Natural killer cell (primary cell): ENCODE results near the gene RTP5. TPM values are rescaled to one million over a fixed set of nuclear protein-coding genes. Genes with fewer than 3 reads are reported as not detected.

Source experiments
- ATAC-seq, 3 donors: fragments of 150-1000 bp in 2 of 3; fragments of 200-7000 bp in 1 of 3; cut with Tn5 transposase; 1 replicate in 1 of 3; 2 replicates in 2 of 3; pipeline ENCODE4 v1.10.0; 2021; ENCODE audit warnings: mild to moderate bottlenecking in 2 of 3, moderate library complexity in 2 of 3
- DNase-seq, 2 donors: peaks; one replicate each; pipeline versions ENCODE4 v3.0.0 to v3.0.0-alpha.2; 2013 to 2021; ENCODE audit warnings: mixed read lengths in 1 of 2
- H3K27ac ChIP-seq: one replicate; pipeline ENCODE4 v1.5.1; 2013; ENCODE audit warnings: mild to moderate bottlenecking, low read length
- H3K27me3 ChIP-seq: one replicate; pipeline ENCODE4 v1.6.1; 2013; ENCODE audit warnings: low read length; ENCODE audit not compliant: control insufficient read depth, insufficient read depth
- H3K36me3 ChIP-seq: one replicate; pipeline ENCODE4 v1.6.1; 2013; ENCODE audit warnings: low read length; ENCODE audit not compliant: control insufficient read depth, insufficient read depth
- H3K4me1 ChIP-seq: one replicate; pipeline ENCODE4 v1.6.1; 2013; ENCODE audit warnings: low read length; ENCODE audit not compliant: control insufficient read depth, insufficient read depth
- H3K4me3 ChIP-seq: one replicate; pipeline ENCODE4 v1.5.1; 2013; ENCODE audit warnings: low read length
- H3K9me3 ChIP-seq: one replicate; pipeline ENCODE4 v1.6.1; 2013; ENCODE audit warnings: low read length; ENCODE audit not compliant: control insufficient read depth, insufficient read depth
- H3K27ac Mint-ChIP-seq, 2 donors: one replicate each; pipeline ENCODE4 v1.8.0; 2022; ENCODE audit warnings: mild to moderate bottlenecking in 2 of 2, mixed read lengths in 2 of 2, moderate library complexity in 1 of 2
- H3K27me3 Mint-ChIP-seq, 2 donors: one replicate each; pipeline ENCODE4 v1.8.0; 2022; ENCODE audit warnings: low read depth in 2 of 2, mixed read lengths in 2 of 2
- H3K36me3 Mint-ChIP-seq: one replicate; pipeline ENCODE4 v1.8.0; 2022; ENCODE audit warnings: mixed read lengths
- H3K4me1 Mint-ChIP-seq, 2 donors: one replicate each; pipeline ENCODE4 v1.8.0; 2022; ENCODE audit warnings: mixed read lengths in 2 of 2
- H3K4me3 Mint-ChIP-seq: one replicate; pipeline ENCODE4 v1.8.0; 2022; ENCODE audit warnings: mild to moderate bottlenecking, moderate library complexity, mixed read lengths
- H3K9me3 Mint-ChIP-seq, 2 donors: one replicate each; pipeline ENCODE4 v1.8.0; 2022; ENCODE audit warnings: mixed read lengths in 2 of 2
- CTCF ChIP-seq: fragments of 200-600 bp; IDR thresholded peaks from one replicate; pipeline ENCODE4 v1.8.0; 2022; ENCODE audit warnings: antibody characterized with exemption
- WGBS: methylation state at CpG from one replicate; pipeline ENCODE4 v1.1.7; 2013; ENCODE audit warnings: missing lambda C conversion rate; ENCODE audit not compliant: insufficient coverage; 5-methylcytosine and 5-hydroxymethylcytosine counted together
- intact Hi-C: fragments of 100-400 bp; cut with micrococcal nuclease; formaldehyde crosslinking; loops from one replicate; pipeline ENCODE4 v1.14.2; 2022
- total RNA-seq, 4 donors: library from RNA; stranded (reverse); fragments of 120-200 nt in 1 of 4; gene quantifications; one replicate each; pipeline versions ENCODE4 v1.2.3 to v1.2.4, GENCODE V29; 2013 to 2022

RTP5 gene
- total RNA-seq, 3 donors from 2014 or later (not counting 1 experiment from before 2014, with no cell fraction given), result 0.47 to 1.7 (median 0.68) TPM

DNA sequence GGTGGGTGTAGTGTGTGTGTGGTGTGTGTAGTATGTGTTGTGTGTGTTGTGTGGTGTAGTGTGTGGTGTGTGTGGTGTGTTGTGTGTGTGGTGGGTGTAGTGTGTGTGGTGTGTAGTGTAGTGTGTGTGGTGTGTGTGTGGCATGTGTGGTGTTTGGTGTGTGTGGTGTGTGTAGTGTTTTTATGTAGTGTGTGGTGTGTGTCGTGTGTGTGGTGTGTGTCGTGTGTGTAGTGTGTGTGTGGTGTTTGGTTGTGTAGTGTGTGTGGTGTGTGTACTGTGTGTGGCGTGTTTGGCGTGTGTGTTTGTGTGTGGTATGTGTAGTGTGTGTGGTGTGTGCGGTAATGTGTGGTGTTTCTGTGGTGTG lies 4.7 kb upstream of the RTP5 start:
- Histone ChIP-seq H3K27me3 (peaks cover 19% of the 10 kb centered on the region), H3K4me3 (no peak overlapping the region), H3K9me3 (no peaks in the 10 kb centered on the region), H3K36me3 (no peaks in the 10 kb centered on the region), H3K27ac (no peak overlapping the region), H3K4me1 (peaks cover 88% of the 10 kb centered on the region)
- ATAC-seq (no peak), DNase-seq (no peak)
- WGBS, result 93% methylated on average over 5 of the region's 5 CpGs
- H3K36me3 Mint-ChIP-seq, result no peaks in the 10 kb centered on the region
- peaks cover 43 to 75% of the 10 kb centered on the region in 2 donors for H3K4me1 Mint-ChIP-seq
- H3K27ac Mint-ChIP-seq, result peak overlapping the region in 1 of 2 donors; percentile 45
- no peaks in the 10 kb centered on the region for H3K9me3 Mint-ChIP-seq
- H3K27me3 Mint-ChIP-seq, result peaks cover 0 to 34% of the 10 kb centered on the region in 2 donors
- no peak for TF ChIP-seq CTCF
- peak overlapping the region; percentile 6 for H3K4me3 Mint-ChIP-seq
- intact Hi-C loops, result loop anchor here (2.0 kb wide), 1 partner anchor 14 kb away; no protein-coding TSS in a partner anchor

DNA sequence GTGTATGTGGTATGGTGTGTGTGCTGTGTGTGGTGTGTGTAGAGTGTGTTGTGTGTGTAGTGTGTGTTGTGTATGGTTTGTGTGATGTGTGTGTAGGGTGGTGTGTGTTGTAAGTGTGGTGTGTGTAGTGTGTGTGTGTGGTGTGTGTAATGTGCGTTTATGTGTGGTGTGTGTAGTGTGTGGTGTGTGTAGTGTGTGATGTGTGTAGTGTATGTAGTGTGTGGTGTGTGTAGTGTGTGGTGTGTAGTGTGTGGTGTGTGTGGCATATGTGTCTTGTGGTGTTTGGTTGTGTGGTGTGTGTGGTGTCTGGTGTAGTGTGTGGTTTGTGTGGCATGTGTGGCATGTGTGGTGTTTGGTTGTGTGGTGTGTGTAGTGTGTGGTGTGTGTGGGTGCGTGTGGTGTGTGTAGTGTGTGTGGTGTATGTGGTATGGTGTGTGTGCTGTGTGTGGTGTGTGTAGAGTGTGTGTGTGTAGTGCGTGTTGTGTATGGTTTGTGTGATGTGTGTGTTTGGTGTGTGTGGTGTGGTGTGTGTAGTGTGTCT lies 4.0 kb upstream of the RTP5 start:
- H3K9me3 Mint-ChIP-seq, result no peaks in the 10 kb centered on the region
- Histone ChIP-seq H3K4me3 (no peak overlapping the region), H3K27me3 (peaks cover 19% of the 10 kb centered on the region), H3K36me3 (no peaks in the 10 kb centered on the region), H3K9me3 (no peaks in the 10 kb centered on the region), H3K4me1 (peaks cover 88% of the 10 kb centered on the region), H3K27ac (no peak overlapping the region)
- intact Hi-C loops, result loop anchor here (2.0 kb wide), 1 partner anchor 13 kb away; no protein-coding TSS in a partner anchor
- H3K36me3 Mint-ChIP-seq, result no peaks in the 10 kb centered on the region
- peaks cover 0 to 34% of the 10 kb centered on the region in 2 donors for H3K27me3 Mint-ChIP-seq
- peaks cover 43 to 72% of the 10 kb centered on the region in 2 donors for H3K4me1 Mint-ChIP-seq
- ATAC-seq (no peak), DNase-seq (no peak)
- no peak for TF ChIP-seq CTCF
- peak overlapping the region; percentile 6 for H3K4me3 Mint-ChIP-seq
- H3K27ac Mint-ChIP-seq, result peak overlapping the region in 1 of 2 donors; percentile 45
- WGBS, result 89% methylated on average over 3 of the region's 3 CpGs

DNA sequence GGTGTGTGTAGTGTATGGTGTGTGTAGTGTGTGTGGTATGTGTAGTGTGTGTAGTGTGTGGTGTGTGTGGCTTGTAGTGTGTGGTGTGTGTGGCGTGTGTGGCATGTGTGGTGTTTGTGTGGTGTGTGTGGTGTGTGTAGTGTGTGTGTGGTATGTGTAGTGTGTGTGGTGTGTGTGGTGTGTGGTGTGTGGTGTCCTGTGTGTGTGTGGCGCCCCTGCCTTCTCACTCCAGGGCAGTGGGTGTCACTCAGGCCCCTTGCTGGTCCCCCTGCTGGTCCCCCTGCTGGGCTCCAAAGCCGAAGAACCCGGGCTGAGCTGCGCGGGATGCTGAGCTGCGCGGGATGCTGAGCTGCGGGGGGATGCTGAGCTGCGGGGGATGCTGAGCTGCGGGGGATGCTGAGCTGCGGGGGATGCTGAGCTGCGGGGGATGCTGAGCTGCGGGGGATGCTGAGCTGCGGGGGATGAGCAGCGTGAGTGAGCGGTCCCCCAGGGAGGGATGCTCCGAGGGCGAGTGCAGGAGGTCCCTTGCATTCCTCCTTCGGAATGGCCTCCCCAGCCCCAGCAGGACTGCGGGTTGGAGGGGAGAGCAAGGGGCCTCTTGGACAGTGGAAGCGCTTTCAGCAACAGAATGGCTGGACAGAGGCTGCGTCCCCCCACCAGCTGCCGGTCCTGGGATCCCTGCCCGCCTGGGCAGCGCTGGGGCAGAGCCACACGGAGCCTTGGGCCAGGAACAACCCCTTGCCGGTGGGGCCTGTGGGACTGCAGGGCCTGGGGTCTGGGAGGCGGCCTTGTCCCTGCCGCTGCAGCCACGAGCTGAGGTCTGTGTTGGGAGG lies 3.4 kb upstream of the RTP5 start:
- peaks cover 89% of the 10 kb centered on the region for H3K4me1 ChIP-seq
- H3K4me1 Mint-ChIP-seq, result peaks cover 48 to 72% of the 10 kb centered on the region in 2 donors
- intact Hi-C loops, result loop anchor here (2.0 kb wide), 1 partner anchor 13 kb away; no protein-coding TSS in a partner anchor
- no peak for TF ChIP-seq CTCF
- H3K27me3 ChIP-seq, result peaks cover 19% of the 10 kb centered on the region
- H3K36me3 ChIP-seq, result no peaks in the 10 kb centered on the region
- no peak overlapping the region for H3K27ac ChIP-seq
- no peaks in the 10 kb centered on the region for H3K9me3 Mint-ChIP-seq
- no peaks in the 10 kb centered on the region for H3K36me3 Mint-ChIP-seq
- DNase-seq (no peak), ATAC-seq (peak in 1 of 3 donors; percentile 5)
- H3K9me3 ChIP-seq, result no peaks in the 10 kb centered on the region
- H3K4me3 ChIP-seq, result no peak overlapping the region
- peaks cover 0 to 32% of the 10 kb centered on the region in 2 donors for H3K27me3 Mint-ChIP-seq
- 31% methylated on average over 31 of the region's 31 CpGs for WGBS
- peak overlapping the region; percentile 6 for H3K4me3 Mint-ChIP-seq
- peak overlapping the region in 1 of 2 donors; percentile 45 for H3K27ac Mint-ChIP-seq
